A549 treated with DMSO at 1 μM for 4 hours (cell line): ENCODE results near the gene GOLGA6B. TPM values are rescaled to one million over a fixed set of nuclear protein-coding genes. Genes with fewer than 3 reads are reported as not detected.

Source experiments
- total RNA-seq: library from RNA; stranded (reverse); fragments of 200-300 nt; extraction: Qiagen RNA extraction; gene quantifications from 5 replicates; pipeline ENCODE4 v1.2.3, GENCODE V29; 2022; ENCODE audit warnings: low read depth

Gene GOLGA6B
- 0.06 to 0.09 TPM in 2 of 5 replicates, not detected in the others for total RNA-seq

GRCh38 chr15:72654397-72654796 is at the start of gene GOLGA6B:
TSS of gene GOLGA6B (plus strand) at chr15:72654697. CDS start at chr15:72654738, 41 bp downstream.

GRCh38 chr15:72685925-72686794 is 31.7 kb downstream of the GOLGA6B start, which contains the start of the genes BBS4 and HIGD2B:
TSS of gene BBS4 (plus strand) at chr15:72686207. CDS start at chr15:72686228, 21 bp downstream.
TSS of gene HIGD2B (minus strand) at chr15:72686182. CDS start at chr15:72676374, 9,808 bp downstream.

Other genes with a start within 250 kb of the GOLGA6B start
- gene ARIH1, start 180.4 kb upstream of the GOLGA6B start, total RNA-seq: 50.3 to 92.1 TPM (median 80.4 TPM) in 5 replicates
- 0.09 TPM in 1 of 5 replicates, not detected in the others for gene HIGD2B, start 31.5 kb downstream of the GOLGA6B start, total RNA-seq
- gene BBS4, start 31.5 kb downstream of the GOLGA6B start, total RNA-seq: 16.5 to 23.4 TPM (median 20.5 TPM) in 5 replicates
- gene ADPGK, start 129.1 kb downstream of the GOLGA6B start, total RNA-seq: 68.9 to 84.4 TPM (median 83.2 TPM) in 5 replicates